Measurements from ENCODE around the gene ATXN10.
A peak's percentile ranks its signal among the peaks of the same experiment; 100 is the strongest.

ATXN10 gene

DNA sequence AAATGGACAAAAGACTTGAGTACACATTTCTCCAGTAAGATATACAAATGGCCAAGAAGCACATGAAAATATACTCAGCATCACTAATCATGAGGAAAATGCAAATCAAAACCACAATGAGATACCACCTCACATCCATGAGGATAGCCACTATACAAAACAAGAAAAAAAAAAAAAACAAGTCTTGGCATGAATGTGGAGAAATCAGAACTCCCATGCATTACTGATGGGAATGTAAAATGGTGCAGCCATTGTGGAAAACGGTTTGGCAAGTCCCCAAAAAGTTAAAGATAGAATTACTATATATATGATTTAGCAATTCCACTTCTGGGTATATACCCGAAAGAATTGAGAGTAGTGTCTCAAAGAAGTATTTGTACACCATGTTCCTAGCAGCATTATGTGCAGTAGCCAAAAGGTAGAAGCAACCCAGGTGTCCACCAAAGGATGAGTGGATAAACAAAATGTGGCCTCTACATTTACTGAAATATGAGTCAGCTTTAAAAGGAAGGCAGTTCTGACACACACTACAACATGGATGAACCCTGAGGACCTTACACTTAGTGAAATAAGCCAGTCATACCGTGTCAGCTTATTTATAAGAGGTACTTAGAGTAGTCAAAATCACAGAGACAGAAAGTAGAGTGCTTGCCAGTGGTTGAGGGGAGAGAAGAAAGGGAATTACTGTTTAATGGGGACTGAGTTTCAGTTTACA is 159.1 kb downstream of the ATXN10 start:
- FAIRE-seq (peak; percentile 70), DNase-seq (ENCODE audit: insufficient read length, low spot score) (no peak)
- TF ChIP-seq POLR2A (IDR thresholded peaks at IDR 0.05; ENCODE audit: low read depth, low read length): no peak

DNA sequence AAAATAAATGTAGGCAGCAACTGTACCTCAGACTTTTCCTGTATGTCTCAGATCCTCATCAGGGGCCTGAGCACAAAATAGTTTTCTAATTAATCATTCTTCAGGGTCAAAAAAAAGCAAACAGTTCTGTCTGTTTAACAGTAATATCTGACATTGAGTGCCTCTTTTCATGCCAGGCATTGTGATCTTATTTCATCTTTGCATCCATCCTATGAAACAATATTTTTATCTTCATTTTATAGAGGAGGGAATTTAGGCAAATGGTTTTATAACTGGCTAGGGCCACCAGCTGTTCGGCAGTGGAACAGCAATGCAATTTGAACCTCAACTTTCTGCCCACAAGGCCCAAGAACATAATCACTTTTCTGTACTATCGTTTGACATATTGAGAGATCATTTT is 159.8 kb downstream of the ATXN10 start:
- DNase-seq (ENCODE audit: insufficient read length, low spot score): peak; percentile 6
- no peak for FAIRE-seq

DNA sequence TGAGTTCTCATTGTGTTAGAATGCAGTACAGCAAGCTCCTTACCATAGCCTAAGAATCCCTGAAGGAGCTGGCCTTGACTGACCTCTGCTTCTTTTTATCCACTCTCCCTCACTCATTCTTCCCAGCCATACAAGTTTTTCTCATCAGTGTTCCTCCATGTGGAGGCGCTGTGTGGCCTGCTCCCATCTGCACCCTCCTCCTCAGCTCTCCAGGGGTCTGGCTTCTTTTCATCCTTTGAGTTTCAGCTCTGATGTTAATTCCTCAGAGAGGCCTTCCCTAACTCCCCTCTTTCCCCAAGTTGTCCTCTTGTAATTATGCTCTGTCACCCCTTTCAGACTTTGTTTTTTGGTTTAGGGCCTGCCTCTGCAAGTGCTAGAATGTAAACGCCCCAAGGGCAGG is 160.5 kb downstream of the ATXN10 start:
- no peak for TF ChIP-seq POLR2A (IDR thresholded peaks at IDR 0.05; ENCODE audit: low read depth, low read length)
- DNase-seq (ENCODE audit: insufficient read length, low spot score) (no peak), FAIRE-seq (no peak)

More for the DNA sequence above, 159.8 kb downstream of the ATXN10 start:
- TF ChIP-seq POLR2A (IDR thresholded peaks at IDR 0.05; ENCODE audit: low read depth, low read length): no peak

DNA sequence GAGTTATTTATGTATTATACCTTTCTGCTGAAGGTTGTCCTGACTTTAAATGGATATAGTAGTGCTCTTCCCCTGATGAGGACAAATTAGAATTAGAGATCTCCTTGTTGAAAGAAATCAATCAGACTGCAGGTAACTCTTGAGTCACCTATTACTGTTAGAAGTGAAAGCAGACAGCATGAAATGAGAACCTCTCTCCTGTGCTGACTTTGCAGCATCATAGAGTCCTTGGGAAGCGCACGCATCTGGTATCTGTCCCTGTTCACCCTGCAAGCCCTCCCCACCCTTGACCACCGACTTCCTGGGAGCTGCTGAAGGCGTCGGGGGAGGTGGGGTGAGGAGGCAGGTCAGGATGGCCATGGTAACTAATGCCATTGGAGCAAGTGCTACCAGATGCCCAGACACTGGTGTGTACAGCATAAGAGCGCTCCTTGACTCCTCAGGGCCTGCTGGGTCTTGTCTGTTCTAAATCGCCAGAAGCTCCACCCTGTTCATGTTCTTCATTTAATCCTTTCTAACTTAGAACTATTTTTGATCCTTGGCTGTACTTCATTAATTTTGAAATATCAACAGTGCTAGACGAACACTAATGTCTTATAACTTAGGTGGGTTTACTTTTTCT is 161.4 kb downstream of the ATXN10 start:
- TF ChIP-seq POLR2A (IDR thresholded peaks at IDR 0.05; ENCODE audit: low read depth, low read length): no peak
- DNase-seq (ENCODE audit: insufficient read length, low spot score) (no peak), FAIRE-seq (no peak)

DNA sequence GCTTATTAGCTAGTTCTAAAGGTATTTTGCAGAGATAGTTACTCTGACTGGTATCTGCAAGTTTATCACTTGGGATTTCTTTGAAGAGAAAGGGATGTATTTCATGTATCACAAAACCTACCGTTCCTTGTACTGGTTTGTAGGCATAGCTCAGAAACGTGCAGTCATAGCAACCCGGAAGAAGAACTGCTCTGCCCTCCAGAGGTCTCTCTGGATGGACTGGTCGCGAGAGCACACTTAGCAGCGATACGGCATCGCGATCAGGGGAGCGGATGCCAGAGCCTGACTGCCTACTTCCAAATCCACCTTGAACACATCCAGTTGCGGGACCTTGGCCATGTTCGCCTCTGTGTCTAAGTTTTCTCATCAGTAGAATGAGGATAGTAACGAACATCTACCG is 162.0 kb downstream of the ATXN10 start:
- DNase-seq (ENCODE audit: insufficient read length, low spot score) (no peak), FAIRE-seq (no peak)
- no peak for TF ChIP-seq POLR2A (IDR thresholded peaks at IDR 0.05; ENCODE audit: low read depth, low read length)

DNA sequence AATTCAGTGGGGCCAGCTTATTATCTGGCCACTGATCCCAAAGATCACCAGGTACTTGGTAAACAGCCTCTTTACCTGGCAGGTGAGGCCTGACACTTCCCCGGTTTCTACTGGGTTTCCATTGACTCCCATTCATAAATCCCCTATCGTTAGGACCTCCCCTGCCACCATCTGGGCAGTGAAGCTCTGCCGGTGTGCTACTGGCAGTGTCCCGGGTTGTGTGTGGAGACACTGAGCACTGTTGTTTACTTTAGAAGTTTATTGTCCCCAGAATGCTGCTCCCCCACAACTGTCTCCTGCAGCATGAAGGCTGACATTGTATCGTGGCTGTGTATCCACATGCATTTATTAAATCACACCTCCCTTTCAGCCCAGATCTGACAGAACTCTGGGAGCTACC is 162.6 kb downstream of the ATXN10 start:
- FAIRE-seq (no peak), DNase-seq (ENCODE audit: insufficient read length, low spot score) (no peak)
- TF ChIP-seq POLR2A (IDR thresholded peaks at IDR 0.05; ENCODE audit: low read depth, low read length): no peak

DNA sequence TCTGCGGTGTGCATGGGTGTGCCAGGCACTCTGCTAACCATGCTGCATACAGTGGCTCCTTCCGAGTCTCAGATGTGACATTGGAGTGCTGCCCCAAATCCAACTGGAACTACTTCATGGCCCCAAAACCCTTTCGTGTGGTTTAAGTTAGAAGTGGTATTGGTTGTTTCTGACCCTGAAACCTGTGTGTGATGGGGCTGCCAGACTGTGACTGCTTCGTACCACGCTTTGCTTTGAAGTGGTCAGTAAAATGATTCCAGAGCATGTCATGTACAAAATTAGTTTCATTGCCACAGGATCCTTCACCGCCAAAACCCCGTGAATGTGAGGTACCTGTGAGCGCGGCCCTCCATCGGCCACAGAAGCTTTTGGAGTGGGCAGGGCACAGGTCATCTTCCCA is 163.2 kb downstream of the ATXN10 start:
- FAIRE-seq (no peak), DNase-seq (ENCODE audit: insufficient read length, low spot score) (no peak)
- TF ChIP-seq POLR2A (IDR thresholded peaks at IDR 0.05; ENCODE audit: low read depth, low read length): no peak

DNA sequence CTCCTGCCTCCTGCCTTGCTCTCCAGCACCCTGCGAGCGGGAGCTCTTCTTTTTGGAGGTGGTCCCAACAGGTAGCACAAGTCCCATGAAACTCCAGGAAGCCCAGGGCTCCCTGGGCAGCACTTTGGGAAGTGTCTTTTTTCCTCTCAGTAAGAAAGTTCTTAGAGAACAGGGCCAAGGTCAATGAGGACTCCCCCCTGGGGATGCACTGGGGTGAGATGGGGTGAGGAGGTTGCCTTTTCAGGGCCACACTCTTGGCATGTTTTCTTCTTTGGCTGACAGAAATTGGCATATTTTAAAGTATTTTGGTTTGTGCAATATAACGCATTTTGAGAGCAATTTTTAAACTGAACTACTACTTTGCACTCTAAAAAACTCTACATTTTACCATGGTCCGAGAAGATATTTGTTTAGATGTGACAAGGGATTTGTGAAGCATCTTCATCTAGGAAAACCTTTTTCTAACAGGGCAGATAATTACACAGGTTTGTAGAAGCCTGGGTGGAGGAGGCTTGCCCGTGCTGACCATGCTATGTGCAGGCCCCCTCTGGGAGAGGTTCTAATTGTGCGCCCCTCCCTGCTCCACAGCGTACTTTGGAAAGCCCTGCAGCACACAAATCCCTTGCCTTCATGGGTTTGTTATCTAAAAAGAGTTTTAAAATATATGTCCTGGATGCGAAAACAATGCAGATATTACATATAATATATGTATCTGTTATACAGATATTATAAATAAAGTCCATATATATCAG is 165.0 kb downstream of the ATXN10 start:
- FAIRE-seq (no peak), DNase-seq (ENCODE audit: insufficient read length, low spot score) (no peak)
- no peak for TF ChIP-seq POLR2A (IDR thresholded peaks at IDR 0.05; ENCODE audit: low read depth, low read length)

DNA sequence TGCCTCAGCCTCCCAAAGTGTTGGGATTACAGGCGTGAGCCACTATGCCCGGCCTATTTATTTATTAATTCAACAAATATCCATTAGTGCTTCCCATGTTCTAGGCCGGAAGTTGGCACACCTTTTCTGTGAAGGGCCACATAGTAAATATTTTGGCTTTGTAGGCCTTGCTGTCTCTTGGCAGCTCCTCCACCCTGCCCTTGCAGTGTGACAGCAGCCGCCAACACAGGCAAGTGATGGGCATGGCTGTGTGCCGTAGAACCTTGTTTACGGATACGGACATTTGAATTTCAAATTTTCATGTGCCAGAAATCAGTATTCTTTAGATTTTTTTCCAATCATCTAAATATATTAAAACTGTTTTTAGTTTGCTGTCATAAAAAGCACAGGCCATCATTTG is 165.9 kb downstream of the ATXN10 start:
- TF ChIP-seq POLR2A (IDR thresholded peaks at IDR 0.05; ENCODE audit: low read depth, low read length): no peak
- DNase-seq (ENCODE audit: insufficient read length, low spot score): no peak
- no peak for FAIRE-seq

DNA sequence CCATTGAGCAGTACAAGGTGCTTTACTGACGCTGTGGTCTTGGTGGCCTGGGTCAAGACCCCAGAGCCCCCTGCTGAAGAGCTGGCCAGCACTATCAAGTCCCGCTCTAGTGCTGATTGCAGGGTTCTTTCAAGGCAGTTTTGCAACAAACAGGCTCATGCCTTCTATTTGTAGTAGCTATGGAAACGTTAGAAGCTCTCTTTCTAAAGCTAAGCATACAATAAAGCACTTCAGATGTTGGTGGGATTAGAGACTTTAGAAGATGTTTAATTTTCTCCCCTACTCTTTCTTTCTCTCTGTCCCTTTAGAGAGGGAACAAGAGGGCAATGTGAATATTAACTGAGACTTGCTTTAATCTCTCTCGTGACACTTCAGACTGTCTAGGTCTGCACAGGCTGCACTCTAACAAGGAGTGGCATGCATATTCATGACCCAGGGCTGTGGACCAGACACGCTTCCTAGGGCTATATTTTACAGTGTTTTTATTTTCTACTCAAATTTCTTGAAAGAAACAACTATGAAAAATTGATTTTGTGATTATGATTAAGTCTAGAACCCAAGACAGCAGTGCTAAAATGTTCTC is 166.8 kb downstream of the ATXN10 start:
- DNase-seq (ENCODE audit: insufficient read length, low spot score) (no peak), FAIRE-seq (no peak)
- TF ChIP-seq POLR2A (IDR thresholded peaks at IDR 0.05; ENCODE audit: low read depth, low read length): no peak

DNA sequence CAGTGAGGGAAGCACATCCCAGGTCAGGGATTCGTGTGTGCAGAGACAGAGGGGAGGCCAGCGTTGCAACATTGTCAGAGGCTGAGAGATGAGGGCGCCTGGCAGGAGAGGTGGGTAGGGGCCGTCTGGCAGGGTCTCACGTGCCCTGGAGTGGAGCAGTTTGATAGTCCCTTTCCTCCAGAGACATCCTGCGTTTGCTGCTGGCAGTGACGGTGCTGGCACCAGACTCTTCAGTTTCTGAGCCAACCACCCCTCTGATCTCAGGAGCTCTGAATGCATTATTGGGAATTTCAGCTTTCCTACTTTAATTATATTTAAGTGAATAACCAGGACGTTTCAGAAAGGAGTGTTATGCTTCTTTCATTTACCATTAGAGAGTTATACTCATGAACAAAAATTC is 168.8 kb downstream of the ATXN10 start:
- no peak for TF ChIP-seq POLR2A (IDR thresholded peaks at IDR 0.05; ENCODE audit: low read depth, low read length)
- DNase-seq (ENCODE audit: insufficient read length, low spot score) (no peak), FAIRE-seq (no peak)

DNA sequence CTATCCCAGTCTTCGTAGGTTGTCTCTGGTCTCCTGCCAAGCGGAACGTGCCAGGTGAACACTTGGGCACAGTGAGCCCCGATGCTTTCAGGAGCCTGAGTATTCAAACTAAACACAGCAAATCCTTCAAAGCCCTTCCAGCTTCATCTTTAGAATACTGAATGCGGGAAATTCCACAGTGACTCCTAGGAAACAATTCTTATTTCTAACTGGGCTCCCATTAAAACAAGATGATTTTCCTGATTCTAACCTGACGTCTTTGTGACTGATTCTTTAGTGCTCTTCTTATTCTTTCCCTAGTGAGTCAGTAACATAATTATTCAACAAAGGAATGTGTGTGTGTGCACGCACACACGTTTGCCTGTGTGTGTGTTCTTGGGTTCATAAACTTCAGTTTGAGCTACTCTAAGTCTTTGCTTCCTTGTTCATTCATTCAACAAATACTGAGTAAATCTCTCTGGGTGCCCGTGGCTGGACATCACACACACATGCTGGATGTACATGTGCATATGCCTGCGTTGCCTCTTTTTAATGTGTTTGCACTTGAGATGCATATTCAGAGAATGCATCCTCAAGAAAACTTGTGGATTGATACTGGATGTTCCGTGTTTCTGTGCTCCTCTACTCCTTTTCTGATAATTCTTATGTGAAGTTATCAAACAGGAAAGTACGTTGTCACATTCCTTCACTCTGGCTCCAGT is 170.8 kb downstream of the ATXN10 start:
- no peak for FAIRE-seq
- no peak for DNase-seq (ENCODE audit: insufficient read length, low spot score)
- TF ChIP-seq POLR2A (IDR thresholded peaks at IDR 0.05; ENCODE audit: low read depth, low read length): no peak

DNA sequence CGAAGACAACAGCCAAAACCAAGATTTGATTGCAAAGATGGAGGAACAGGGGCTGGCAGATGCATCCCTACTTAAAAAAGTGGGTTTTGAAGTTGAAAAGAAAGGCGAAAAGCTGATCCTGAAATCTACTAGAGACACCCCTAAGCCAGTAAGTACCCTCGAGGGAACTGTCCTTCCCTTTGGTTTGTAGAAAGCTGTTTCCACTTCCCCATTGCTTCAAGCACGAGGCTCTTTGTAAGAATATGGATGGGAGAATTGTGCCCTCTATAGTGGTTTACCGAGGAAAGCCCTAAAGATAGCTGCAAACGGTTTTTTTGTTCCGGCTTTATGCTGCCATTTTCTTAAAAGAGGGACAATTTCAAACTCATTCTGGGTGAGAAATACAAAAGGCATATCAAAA is 171.4 kb downstream of the ATXN10 start:
- no peak for TF ChIP-seq POLR2A (IDR thresholded peaks at IDR 0.05; ENCODE audit: low read depth, low read length)
- no peak for FAIRE-seq
- no peak for DNase-seq (ENCODE audit: insufficient read length, low spot score)

DNA sequence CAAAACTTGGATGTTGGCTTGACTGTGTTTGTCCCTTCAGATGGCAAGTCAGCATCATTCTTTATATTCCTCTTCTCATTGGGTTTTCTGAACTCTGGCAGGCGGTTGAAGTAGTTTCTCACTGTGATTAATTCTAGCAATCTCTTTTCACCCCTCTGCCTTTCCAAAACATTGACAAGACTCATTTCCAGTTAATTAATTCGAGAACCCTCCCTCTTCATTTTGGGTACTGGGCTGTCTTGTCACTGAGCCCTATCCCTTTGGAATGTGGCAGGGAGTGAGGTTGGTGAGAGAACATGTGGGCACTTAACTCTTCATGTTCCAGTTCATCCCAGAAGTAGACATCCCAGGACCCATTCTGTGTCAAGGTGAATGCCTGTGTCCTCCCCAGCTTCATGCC is 172.4 kb downstream of the ATXN10 start:
- FAIRE-seq (no peak), DNase-seq (ENCODE audit: insufficient read length, low spot score) (no peak)
- no peak for TF ChIP-seq POLR2A (IDR thresholded peaks at IDR 0.05; ENCODE audit: low read depth, low read length)
